Panc1 (cell line): ENCODE data around the gene COL5A2.

Experiments used
- POLR2AphosphoS5 ChIP-seq: IDR thresholded peaks from 2 replicates; pipeline ENCODE4 v1.6.1; 2012; ENCODE audit warnings: mild to moderate bottlenecking, low read depth, low read length, moderate library complexity
- TF ChIP-seq, protein P1 (sequence below): fragments of 450-650 bp; IDR thresholded peaks from 2 replicates; pipeline ENCODE4 v1.5.1; 2017; ENCODE audit warnings: mild to moderate bottlenecking

- TF ChIP-seq, protein P1, sequence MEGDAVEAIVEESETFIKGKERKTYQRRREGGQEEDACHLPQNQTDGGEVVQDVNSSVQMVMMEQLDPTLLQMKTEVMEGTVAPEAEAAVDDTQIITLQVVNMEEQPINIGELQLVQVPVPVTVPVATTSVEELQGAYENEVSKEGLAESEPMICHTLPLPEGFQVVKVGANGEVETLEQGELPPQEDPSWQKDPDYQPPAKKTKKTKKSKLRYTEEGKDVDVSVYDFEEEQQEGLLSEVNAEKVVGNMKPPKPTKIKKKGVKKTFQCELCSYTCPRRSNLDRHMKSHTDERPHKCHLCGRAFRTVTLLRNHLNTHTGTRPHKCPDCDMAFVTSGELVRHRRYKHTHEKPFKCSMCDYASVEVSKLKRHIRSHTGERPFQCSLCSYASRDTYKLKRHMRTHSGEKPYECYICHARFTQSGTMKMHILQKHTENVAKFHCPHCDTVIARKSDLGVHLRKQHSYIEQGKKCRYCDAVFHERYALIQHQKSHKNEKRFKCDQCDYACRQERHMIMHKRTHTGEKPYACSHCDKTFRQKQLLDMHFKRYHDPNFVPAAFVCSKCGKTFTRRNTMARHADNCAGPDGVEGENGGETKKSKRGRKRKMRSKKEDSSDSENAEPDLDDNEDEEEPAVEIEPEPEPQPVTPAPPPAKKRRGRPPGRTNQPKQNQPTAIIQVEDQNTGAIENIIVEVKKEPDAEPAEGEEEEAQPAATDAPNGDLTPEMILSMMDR = no peak
- TF ChIP-seq POLR2AphosphoS5 = no peak
These were observed 28.7 kb upstream of the COL5A2 start for GRCh38 chr2:189208254-189208653.
